PC-3 (cell line): Measurements from ENCODE around the gene ANK3. TPM values are rescaled to one million over a fixed set of nuclear protein-coding genes. Genes with fewer than 3 reads are reported as not detected.

Source experiments
- ATAC-seq: fragments of 200-7000 bp; cut with Tn5 transposase; 2 replicates; pipeline ENCODE4 v1.9.1; 2020; ENCODE audit warnings: mild to moderate bottlenecking, moderate library complexity
- BruUV-seq: library from RNA; stranded (reverse); fragments of 400-500 nt; replicated peaks from 2 replicates; lab custom pipeline; 2021; lab: Mats Ljungman, UMichigan
- CTCF ChIA-PET: fragments of 300-600 bp; sonication (Branson Sonifier 250); formaldehyde crosslinking; loops from one replicate; lab custom pipeline; 2022; ENCODE audit warnings: antibody characterized with exemption; lab: Charles Lee
- POLR2A ChIA-PET: fragments of 300-600 bp; sonication (Branson Sonifier 250); formaldehyde crosslinking; loops from one replicate; lab custom pipeline; 2022; ENCODE audit warnings: antibody characterized with exemption; ENCODE audit not compliant: unreplicated experiment; lab: Charles Lee
- DNase-seq: peaks from one replicate; pipeline ENCODE4 v3.0.0-alpha.2; 2015
- H2AFZ ChIP-seq: fragments of 300-600 bp; sonication (generic); 2 replicates; pipeline ENCODE4 v1.6.0; 2016; ENCODE audit warnings: antibody characterized with exemption, low read length
- H3F3A ChIP-seq: fragments of 300-600 bp; sonication (generic); one replicate; pipeline ENCODE4 v1.6.0; 2017; ENCODE audit warnings: antibody characterized with exemption, low read length, control low read depth, mild to moderate bottlenecking; ENCODE audit not compliant: unreplicated experiment
- H3K27ac ChIP-seq: fragments of 300-600 bp; sonication (generic); 2 replicates; pipeline ENCODE4 v1.5.1; 2016; ENCODE audit warnings: mild to moderate bottlenecking, low read length
- H3K27me3 ChIP-seq: fragments of 300-600 bp; sonication (generic); 2 replicates; pipeline ENCODE4 v1.6.1; 2016; ENCODE audit warnings: low read length, mixed read lengths
- H3K36me3 ChIP-seq: fragments of 300-600 bp; sonication (generic); 2 replicates; pipeline ENCODE4 v1.6.1; 2016; ENCODE audit warnings: low read depth, mixed run types, low read length, mixed read lengths
- H3K4me1 ChIP-seq: fragments of 300-600 bp; sonication (generic); 2 replicates; pipeline ENCODE4 v1.5.1; 2016; ENCODE audit warnings: low read length; ENCODE audit not compliant: insufficient read depth
- H3K4me2 ChIP-seq: fragments of 300-600 bp; sonication (generic); 2 replicates; pipeline ENCODE4 v1.6.0; 2016; ENCODE audit warnings: low read length
- H3K4me3 ChIP-seq: fragments of 300-600 bp; sonication (generic); 2 replicates; pipeline ENCODE4 v1.5.1; 2016; ENCODE audit warnings: mild to moderate bottlenecking, low read length, mixed read lengths
- H3K79me2 ChIP-seq: fragments of 300-600 bp; sonication (generic); 2 replicates; pipeline ENCODE4 v1.6.1; 2017; ENCODE audit warnings: low read length, mixed read lengths
- H3K9ac ChIP-seq: fragments of 300-600 bp; sonication (generic); 2 replicates; pipeline ENCODE4 v1.6.0; 2016; ENCODE audit warnings: mild to moderate bottlenecking, low read length
- H3K9me2 ChIP-seq: fragments of 300-600 bp; sonication (generic); replicated peaks from 2 replicates; pipeline ENCODE4 v1.6.1; 2016; ENCODE audit warnings: mixed run types, low read length, mixed read lengths
- H3K9me3 ChIP-seq: fragments of 300-600 bp; sonication (generic); 2 replicates; pipeline ENCODE4 v1.6.1; 2016; ENCODE audit warnings: low read length, mixed read lengths
- H4K20me1 ChIP-seq: fragments of 300-600 bp; sonication (generic); 2 replicates; pipeline ENCODE4 v1.6.1; 2016; ENCODE audit warnings: low read length, mixed read lengths
- EZH2 ChIP-seq: fragments of 300-600 bp; sonication (generic); IDR thresholded peaks from one replicate; pipeline ENCODE4 v1.6.1; 2017; ENCODE audit warnings: antibody characterized with exemption, mild to moderate bottlenecking, low read length; ENCODE audit not compliant: unreplicated experiment
- EZH2phosphoT487 ChIP-seq: fragments of 300-600 bp; sonication (generic); IDR thresholded peaks from 2 replicates; pipeline ENCODE4 v1.6.1; 2018; ENCODE audit warnings: mild to moderate bottlenecking, antibody characterized with exemption, low read length, borderline replicate concordance
- intact Hi-C: fragments of 100-400 bp; cut with micrococcal nuclease; formaldehyde crosslinking; loops from 2 replicates; pipeline ENCODE4 v1.9.0; 2023
- total RNA-seq: library from RNA; depleted of rRNA; stranded (reverse); fragments of >200 nt; gene quantifications from 2 replicates; pipeline ENCODE4 v1.2.3, GENCODE V29; 2014
- TF ChIP-seq, protein P1 (sequence below): fragments of 300-600 bp; sonication (generic); conservative IDR thresholded peaks from 2 replicates; pipeline ENCODE4 v1.5.1; 2017; ENCODE audit warnings: antibody characterized with exemption, low read depth, mild to moderate bottlenecking, low read length

ANK3 gene
- total RNA-seq, 1 experiment from 2014 or later = 29.5 TPM

DNA sequence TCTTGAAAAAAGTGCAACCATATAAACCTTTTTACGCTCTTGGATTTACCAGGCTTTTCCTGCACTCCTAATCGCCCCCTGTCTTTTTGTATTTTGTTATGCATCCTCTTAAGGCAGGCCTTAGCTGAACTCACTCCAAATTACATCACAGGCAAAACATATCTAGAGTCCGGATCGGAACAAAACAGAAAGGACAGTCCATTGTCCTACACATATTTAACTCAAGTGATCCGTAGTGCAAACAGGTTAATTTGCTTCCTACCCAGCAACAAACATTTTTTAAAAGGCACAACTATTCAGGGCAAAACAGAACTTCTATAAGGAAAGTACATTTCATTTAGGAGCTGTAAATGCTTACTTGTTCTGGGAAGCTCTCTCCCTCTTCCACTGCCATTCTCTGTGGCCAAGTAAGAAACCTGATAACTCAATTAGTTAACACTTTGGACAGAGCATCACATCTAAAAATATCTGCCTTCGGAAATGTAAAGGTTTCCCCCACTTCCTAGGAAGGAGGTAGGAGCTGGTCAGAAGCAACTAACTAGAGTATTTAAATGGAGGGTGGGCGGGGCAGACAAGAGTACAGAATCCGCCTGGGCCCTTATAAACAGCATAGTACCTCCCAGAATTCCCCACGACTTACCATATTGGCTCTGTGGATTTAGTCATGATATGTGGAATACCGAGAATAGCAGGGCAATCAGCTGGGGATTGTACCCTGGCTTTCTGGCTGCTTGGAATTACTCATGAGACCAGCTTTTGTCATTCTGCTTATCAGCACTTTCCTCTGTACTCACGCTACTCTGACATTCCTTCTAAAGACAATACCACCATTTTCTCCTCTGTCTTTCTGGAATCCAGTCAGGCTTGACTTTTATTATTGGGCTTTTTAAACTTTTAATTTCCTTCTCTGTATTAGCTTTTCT is 89.5 kb downstream of the ANK3 start:
- no peaks in the 10 kb centered on the region for H3K36me3 ChIP-seq
- ChIA-PET CTCF (interaction anchor here (0.6 kb wide), 2 partner anchors 198 to 200 kb away, joined by 4 to 5 read pairs; no protein-coding TSS in a partner anchor), POLR2A (no interaction called here)
- H2AFZ ChIP-seq = no peak overlapping the region
- no peaks in the 10 kb centered on the region for H3K79me2 ChIP-seq
- H3K27me3 ChIP-seq = no peaks in the 10 kb centered on the region
- H3K9me3 ChIP-seq = no peaks in the 10 kb centered on the region
- no peaks in the 10 kb centered on the region for H3K9me2 ChIP-seq
- H3K4me2 ChIP-seq = no peak overlapping the region
- intact Hi-C loops = no loop called here
- no peak overlapping the region for H3K4me3 ChIP-seq
- H4K20me1 ChIP-seq = no peaks in the 10 kb centered on the region
- no peak for ATAC-seq
- no peak overlapping the region for H3K27ac ChIP-seq
- H3K9ac ChIP-seq = no peak overlapping the region
- BruUV-seq = no TSS peak
- DNase-seq = no peak
- peaks cover 8% of the 10 kb centered on the region; the same call in 1 of the 2 replicates for H3K4me1 ChIP-seq
- TF ChIP-seq, protein P1, sequence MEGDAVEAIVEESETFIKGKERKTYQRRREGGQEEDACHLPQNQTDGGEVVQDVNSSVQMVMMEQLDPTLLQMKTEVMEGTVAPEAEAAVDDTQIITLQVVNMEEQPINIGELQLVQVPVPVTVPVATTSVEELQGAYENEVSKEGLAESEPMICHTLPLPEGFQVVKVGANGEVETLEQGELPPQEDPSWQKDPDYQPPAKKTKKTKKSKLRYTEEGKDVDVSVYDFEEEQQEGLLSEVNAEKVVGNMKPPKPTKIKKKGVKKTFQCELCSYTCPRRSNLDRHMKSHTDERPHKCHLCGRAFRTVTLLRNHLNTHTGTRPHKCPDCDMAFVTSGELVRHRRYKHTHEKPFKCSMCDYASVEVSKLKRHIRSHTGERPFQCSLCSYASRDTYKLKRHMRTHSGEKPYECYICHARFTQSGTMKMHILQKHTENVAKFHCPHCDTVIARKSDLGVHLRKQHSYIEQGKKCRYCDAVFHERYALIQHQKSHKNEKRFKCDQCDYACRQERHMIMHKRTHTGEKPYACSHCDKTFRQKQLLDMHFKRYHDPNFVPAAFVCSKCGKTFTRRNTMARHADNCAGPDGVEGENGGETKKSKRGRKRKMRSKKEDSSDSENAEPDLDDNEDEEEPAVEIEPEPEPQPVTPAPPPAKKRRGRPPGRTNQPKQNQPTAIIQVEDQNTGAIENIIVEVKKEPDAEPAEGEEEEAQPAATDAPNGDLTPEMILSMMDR = no peak
- TF ChIP-seq EZH2phosphoT487 (no peak), EZH2 (no peak)
- H3F3A ChIP-seq = no peaks in the 10 kb centered on the region

GRCh38 chr10:60299390-60299778 is 90.3 kb downstream of the ANK3 start:
- TF ChIP-seq EZH2phosphoT487 = no peak
- TF ChIP-seq, protein P1 = no peak
- TF ChIP-seq EZH2 = no peak
- no peak overlapping the region for H3K4me3 ChIP-seq
- H3K9me2 ChIP-seq = no peaks in the 10 kb centered on the region
- intact Hi-C loops = no loop called here
- H3K4me1 ChIP-seq = peaks cover 6% of the 10 kb centered on the region; the same call in 1 of the 2 replicates
- no peak overlapping the region for H2AFZ ChIP-seq
- no TSS peak for BruUV-seq
- no peaks in the 10 kb centered on the region for H3K27me3 ChIP-seq
- DNase-seq (no peak), ATAC-seq (no peak)
- no peaks in the 10 kb centered on the region for H3F3A ChIP-seq
- H3K9ac ChIP-seq = no peak overlapping the region
- no peaks in the 10 kb centered on the region for H4K20me1 ChIP-seq
- H3K4me2 ChIP-seq = no peak overlapping the region
- CTCF ChIA-PET = interaction anchor here (0.6 kb wide), 1 partner anchor 199 kb away, joined by 5 read pairs; no protein-coding TSS in a partner anchor
- POLR2A ChIA-PET = no interaction called here
- no peaks in the 10 kb centered on the region for H3K79me2 ChIP-seq
- no peaks in the 10 kb centered on the region for H3K36me3 ChIP-seq
- H3K9me3 ChIP-seq = no peaks in the 10 kb centered on the region
- no peak overlapping the region for H3K27ac ChIP-seq
